Measurements from ENCODE around the gene RAB6B. TPM values are rescaled to one million over a fixed set of nuclear protein-coding genes. Genes with fewer than 3 reads are reported as not detected.

Gene RAB6B
- total RNA-seq, 2 experiments from 2014 or later = 3.3 to 4.5 TPM

GRCh38 chr3:133935843-133936769, 40.4 kb upstream of the RAB6B start:
- Mint-ChIP-seq H3K36me3 (ENCODE audit: low read depth) (no peaks in the 10 kb centered on the region), H3K4me1 (no peaks in the 10 kb centered on the region), H3K4me3 (no peak overlapping the region), H3K27ac (no peak overlapping the region), H3K9me3 (no peaks in the 10 kb centered on the region), H3K27me3 (no peaks in the 10 kb centered on the region)
- ChIA-PET POLR2A (no interaction called here), CTCF (no interaction called here)
- DNase-seq = no peak

- no peak for DNase-seq
- H3K4me1 Mint-ChIP-seq = no peaks in the 10 kb centered on the region
- H3K27me3 Mint-ChIP-seq = no peaks in the 10 kb centered on the region
- H3K27ac Mint-ChIP-seq = no peak overlapping the region
- POLR2A ChIA-PET = no interaction called here
- no peaks in the 10 kb centered on the region for H3K9me3 Mint-ChIP-seq
- no peak overlapping the region for H3K4me3 Mint-ChIP-seq
- CTCF ChIA-PET = no interaction called here
- no peaks in the 10 kb centered on the region for H3K36me3 Mint-ChIP-seq (ENCODE audit: low read depth)
Observed at GRCh38 chr3:133934996-133935842, 39.5 kb upstream of the RAB6B start.

- no peak for DNase-seq
- no peaks in the 10 kb centered on the region for H3K9me3 Mint-ChIP-seq
- no peak overlapping the region for H3K27ac Mint-ChIP-seq
- peaks cover 2% of the 10 kb centered on the region for H3K27me3 Mint-ChIP-seq
- no peaks in the 10 kb centered on the region for H3K4me1 Mint-ChIP-seq
- H3K36me3 Mint-ChIP-seq (ENCODE audit: low read depth) = no peaks in the 10 kb centered on the region
- POLR2A ChIA-PET = no interaction called here
- CTCF ChIA-PET = interaction anchor here (0.6 kb wide), 1 partner anchor 8 kb away, joined by 3 read pairs; no protein-coding TSS in a partner anchor
- H3K4me3 Mint-ChIP-seq = no peak overlapping the region
Observed at GRCh38 chr3:133934073-133934970, 38.6 kb upstream of the RAB6B start.

GRCh38 chr3:133933097-133934024, 37.7 kb upstream of the RAB6B start:
- peaks cover 3% of the 10 kb centered on the region for H3K4me1 Mint-ChIP-seq
- H3K27me3 Mint-ChIP-seq = peaks cover 8% of the 10 kb centered on the region
- ChIA-PET CTCF (interaction anchor here (0.6 kb wide), 1 partner anchor 7 kb away, joined by 3 read pairs; no protein-coding TSS in a partner anchor), POLR2A (no interaction called here)
- no peak overlapping the region for H3K4me3 Mint-ChIP-seq
- no peaks in the 10 kb centered on the region for H3K9me3 Mint-ChIP-seq
- H3K36me3 Mint-ChIP-seq (ENCODE audit: low read depth) = no peaks in the 10 kb centered on the region
- no peak overlapping the region for H3K27ac Mint-ChIP-seq
- no peak for DNase-seq

- peaks cover 13% of the 10 kb centered on the region for H3K27me3 Mint-ChIP-seq
- H3K9me3 Mint-ChIP-seq = no peaks in the 10 kb centered on the region
- no peak for DNase-seq
- H3K36me3 Mint-ChIP-seq (ENCODE audit: low read depth) = no peaks in the 10 kb centered on the region
- H3K4me3 Mint-ChIP-seq = no peak overlapping the region
- no peak overlapping the region for H3K27ac Mint-ChIP-seq
- ChIA-PET POLR2A (no interaction called here), CTCF (interaction anchor here (1.0 kb wide), 1 partner anchor 114 kb away, joined by 4 read pairs; no protein-coding TSS in a partner anchor)
- peaks cover 9% of the 10 kb centered on the region for H3K4me1 Mint-ChIP-seq
Observed at GRCh38 chr3:133932009-133932408, 36.3 kb upstream of the RAB6B start.

GRCh38 chr3:133931084-133931483, 35.4 kb upstream of the RAB6B start:
- CTCF ChIA-PET = interaction anchor here (1.0 to 2.1 kb wide), 2 partner anchors 113 to 281 kb away, joined by 4 to 8 read pairs; no protein-coding TSS in a partner anchor
- no peak overlapping the region for H3K27ac Mint-ChIP-seq
- no peak for DNase-seq
- peaks cover 9% of the 10 kb centered on the region for H3K4me1 Mint-ChIP-seq
- H3K27me3 Mint-ChIP-seq = peaks cover 20% of the 10 kb centered on the region
- no peak overlapping the region for H3K4me3 Mint-ChIP-seq
- no peaks in the 10 kb centered on the region for H3K9me3 Mint-ChIP-seq
- POLR2A ChIA-PET = no interaction called here
- H3K36me3 Mint-ChIP-seq (ENCODE audit: low read depth) = no peaks in the 10 kb centered on the region

GRCh38 chr3:133930341-133930933, 34.8 kb upstream of the RAB6B start:
- no peak for DNase-seq
- no peaks in the 10 kb centered on the region for H3K9me3 Mint-ChIP-seq

GRCh38 chr3:133928903-133929607, 33.4 kb upstream of the RAB6B start:
- no peak overlapping the region for H3K4me3 Mint-ChIP-seq
- CTCF ChIA-PET = interaction anchor here (1.1 to 2.1 kb wide), 4 partner anchors 109 to 283 kb away, joined by 3 to 8 read pairs (median 6); no protein-coding TSS in a partner anchor
- no peak for DNase-seq
- no peaks in the 10 kb centered on the region for H3K36me3 Mint-ChIP-seq (ENCODE audit: low read depth)
- H3K27me3 Mint-ChIP-seq = peaks cover 27% of the 10 kb centered on the region
- no peaks in the 10 kb centered on the region for H3K9me3 Mint-ChIP-seq
- no peak overlapping the region for H3K27ac Mint-ChIP-seq
- POLR2A ChIA-PET = no interaction called here
- peaks cover 9% of the 10 kb centered on the region for H3K4me1 Mint-ChIP-seq

More at GRCh38 chr3:133930341-133930933, 34.8 kb upstream of the RAB6B start:
- Mint-ChIP-seq H3K4me3 (no peak overlapping the region), H3K36me3 (ENCODE audit: low read depth) (no peaks in the 10 kb centered on the region), H3K27me3 (peaks cover 21% of the 10 kb centered on the region), H3K4me1 (peaks cover 9% of the 10 kb centered on the region), H3K27ac (no peak overlapping the region)
- CTCF ChIA-PET = interaction anchor here (2.1 kb wide), 1 partner anchor 281 kb away, joined by 8 read pairs; no protein-coding TSS in a partner anchor
- POLR2A ChIA-PET = no interaction called here

GRCh38 chr3:133928136-133928893, 32.6 kb upstream of the RAB6B start:
- Mint-ChIP-seq H3K27me3 (peaks cover 28% of the 10 kb centered on the region), H3K27ac (no peak overlapping the region), H3K9me3 (no peaks in the 10 kb centered on the region), H3K4me1 (peaks cover 9% of the 10 kb centered on the region), H3K4me3 (no peak overlapping the region), H3K36me3 (ENCODE audit: low read depth) (no peaks in the 10 kb centered on the region)
- no peak for DNase-seq
- CTCF ChIA-PET = interaction anchor here (0.7 to 1.3 kb wide), 5 partner anchors 11 to 112 kb away, joined by 3 to 8 read pairs (median 4); no protein-coding TSS in a partner anchor
- POLR2A ChIA-PET = interaction anchor here (0.8 kb wide), 1 partner anchor 111 kb away, joined by 3 read pairs; no protein-coding TSS in a partner anchor

GRCh38 chr3:133927540-133928066, 31.9 kb upstream of the RAB6B start:
- peaks cover 30% of the 10 kb centered on the region for H3K27me3 Mint-ChIP-seq
- H3K36me3 Mint-ChIP-seq (ENCODE audit: low read depth) = no peaks in the 10 kb centered on the region
- no peak overlapping the region for H3K27ac Mint-ChIP-seq
- POLR2A ChIA-PET = interaction anchor here (0.8 kb wide), 1 partner anchor 110 kb away, joined by 3 read pairs; no protein-coding TSS in a partner anchor
- peak; percentile 66 for DNase-seq
- CTCF ChIA-PET = interaction anchor here (0.7 to 1.3 kb wide), 4 partner anchors 12 to 111 kb away, joined by 3 to 8 read pairs (median 4); no protein-coding TSS in a partner anchor
- H3K4me3 Mint-ChIP-seq = peak overlapping the region; percentile 42
- no peaks in the 10 kb centered on the region for H3K9me3 Mint-ChIP-seq
- H3K4me1 Mint-ChIP-seq = peaks cover 9% of the 10 kb centered on the region

All from activated CD4-positive, alpha-beta memory T cell treated with anti-CD3 and anti-CD28 coated beads, Interleukin-2, amount 10 ng/mL, durations not matched to agents 7 days and 5 days (primary cell).